GM18873 (cell line): ENCODE results near the gene OR13C3.
A peak's percentile ranks its signal among the peaks of the same experiment; 100 is the strongest.
"Not testable (repeated sequence)": the region's sequence is repeated elsewhere in the genome, so short reads cannot be mapped to it uniquely, and the experiment has no call there.

ENCODE experiments used
- ATAC-seq: cut with Tn5 transposase; IDR thresholded peaks from one replicate; pipeline ENCODE4 v1.9.1; 2021; ENCODE audit warnings: mild to moderate bottlenecking, moderate library complexity, moderate number of reproducible peaks; ENCODE audit not compliant: unreplicated experiment, low FRiP score

Gene OR13C3

DNA sequence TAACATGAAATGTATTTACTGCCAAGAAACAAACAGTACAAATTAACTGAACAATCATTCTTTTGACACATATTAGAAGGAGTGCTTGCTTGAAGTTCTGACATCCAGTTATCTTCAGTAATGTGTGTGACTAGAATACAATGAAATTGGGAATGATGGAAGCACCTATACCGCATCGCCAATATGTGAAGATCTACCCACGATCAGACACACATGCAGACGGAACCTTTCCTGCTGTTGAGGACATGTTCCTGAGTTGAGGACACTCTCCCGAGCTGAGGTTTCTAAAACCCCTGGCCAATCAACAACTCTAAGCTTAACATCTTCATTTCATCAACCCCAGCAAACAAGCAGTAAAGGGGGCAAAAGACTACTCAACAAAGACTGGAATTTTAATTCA, at the start of gene OR13C3:
Gene OR13C3, minus strand, starts transcription at position 101 of the 400 bp plus-strand sequence. CDS start 133 bp downstream, outside the sequence.
- no peak for ATAC-seq

DNA sequence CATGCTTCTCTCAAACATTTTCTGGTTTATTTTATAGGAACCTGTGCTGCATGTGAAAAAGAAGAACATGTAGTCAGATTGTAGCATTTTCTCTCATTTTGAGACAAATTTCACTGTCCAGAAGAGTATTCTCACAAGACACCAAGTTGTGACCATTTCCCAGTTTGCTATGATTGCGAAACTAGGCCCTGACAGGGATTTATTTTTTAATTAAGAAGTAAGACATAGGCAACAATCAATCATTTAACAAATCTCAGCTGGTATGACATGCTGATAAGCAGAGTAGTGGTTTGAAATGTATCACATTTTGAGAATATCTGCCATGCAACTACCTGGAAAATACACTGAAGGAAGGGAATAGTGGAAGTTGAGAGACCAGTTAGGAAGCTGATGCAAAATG, 43.9 kb upstream of the OR13C3 start:
- no peak for ATAC-seq

DNA sequence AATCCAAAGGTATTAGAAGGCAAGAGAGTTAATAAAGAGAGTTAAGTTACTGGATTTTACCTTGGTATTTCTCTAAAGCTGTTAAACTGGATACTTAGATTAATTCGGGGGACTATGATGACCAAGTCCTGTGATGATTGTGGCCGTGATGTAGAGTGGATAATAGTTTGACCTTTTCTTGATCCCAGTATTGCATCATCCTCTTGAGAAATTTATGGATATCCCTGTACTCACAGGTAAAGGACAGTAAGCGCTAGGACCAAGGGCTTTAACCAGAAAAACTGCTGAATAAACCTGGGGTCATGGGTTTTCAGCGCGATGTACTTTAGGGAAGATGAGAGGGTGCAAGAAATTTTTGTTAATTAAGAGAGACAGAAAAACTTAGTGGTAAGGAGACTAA, 40.6 kb upstream of the OR13C3 start:
- no peak for ATAC-seq

DNA sequence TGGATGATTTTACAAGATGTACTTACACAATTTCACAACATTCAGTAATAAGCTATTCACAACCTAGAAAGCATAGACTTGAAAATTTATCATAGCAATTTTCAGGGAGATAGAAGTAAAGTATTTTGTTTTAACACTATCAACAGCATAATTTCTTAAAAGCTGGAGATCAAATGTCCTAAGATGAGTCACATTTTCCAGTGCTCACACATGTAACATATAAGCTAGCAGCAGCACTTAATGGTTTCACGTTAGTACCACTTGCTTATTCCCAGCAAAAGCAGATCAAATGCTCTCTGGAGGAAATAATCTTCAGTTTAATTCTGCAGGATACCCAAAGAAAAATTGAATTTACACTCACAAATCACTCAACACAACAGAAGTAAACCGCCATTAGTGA, 38.8 kb upstream of the OR13C3 start:
- ATAC-seq = no peak

DNA sequence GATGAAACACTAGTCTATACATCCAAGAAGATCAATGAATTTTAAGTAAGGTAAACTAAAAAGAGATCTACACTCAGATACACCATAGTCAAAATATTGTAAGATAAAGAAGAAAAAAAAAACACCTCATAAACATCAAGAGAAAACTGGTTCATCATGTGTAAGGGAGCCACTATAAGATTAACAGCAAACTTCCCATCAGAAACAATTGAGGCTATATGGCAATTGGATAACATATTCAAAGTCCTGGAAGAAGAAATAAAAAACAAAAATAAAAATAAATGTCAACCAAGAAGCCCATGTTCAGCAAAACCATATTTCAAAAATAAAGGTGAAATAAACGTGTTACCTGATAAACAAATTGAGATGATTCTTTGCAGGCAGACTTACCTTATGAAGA, 36.0 kb upstream of the OR13C3 start:
- no peak for ATAC-seq

DNA sequence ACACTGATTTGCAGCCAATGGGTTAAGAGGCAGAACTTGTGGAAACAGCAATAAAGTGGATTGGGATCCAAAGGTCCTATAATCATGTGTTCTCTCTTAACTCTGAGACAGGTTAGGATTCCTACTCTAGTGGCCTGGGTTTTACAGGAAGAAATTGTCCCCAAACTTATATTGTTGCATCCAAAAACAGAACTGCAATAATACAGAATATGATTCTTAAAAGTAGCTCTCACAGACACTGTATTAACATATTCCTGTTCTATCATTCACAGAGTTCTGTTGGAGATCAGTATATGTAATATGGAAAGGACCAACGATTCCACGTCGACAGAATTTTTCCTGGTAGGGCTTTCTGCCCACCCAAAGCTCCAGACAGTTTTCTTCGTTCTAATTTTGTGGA, 32.2 kb upstream of the OR13C3 start, which contains the start of gene OR13C8:
Gene OR13C8, plus strand, starts transcription at position 301 of the 400 bp plus-strand sequence. Its CDS starts 0 bp downstream, at position 301.
- no peak for ATAC-seq

DNA sequence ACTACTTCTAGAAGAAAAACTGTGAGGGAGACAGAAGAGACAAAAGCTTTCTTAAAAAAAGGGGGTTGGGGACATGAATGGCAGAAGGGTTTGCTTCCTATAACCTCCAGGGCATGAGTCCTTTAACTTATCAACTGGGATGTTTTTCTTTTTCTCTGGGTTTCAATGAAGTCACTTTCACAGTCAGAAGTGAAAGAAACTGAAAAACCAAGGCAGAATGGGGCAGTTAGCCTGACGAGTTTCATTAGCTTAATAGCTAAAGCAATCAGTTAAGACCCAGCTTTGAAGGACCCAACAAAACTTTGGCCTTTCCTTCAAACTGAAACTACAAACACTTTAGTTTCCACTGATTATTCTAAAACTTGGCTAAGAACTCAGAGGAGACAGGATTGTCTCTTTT, 27.7 kb upstream of the OR13C3 start:
- no peak for ATAC-seq

DNA sequence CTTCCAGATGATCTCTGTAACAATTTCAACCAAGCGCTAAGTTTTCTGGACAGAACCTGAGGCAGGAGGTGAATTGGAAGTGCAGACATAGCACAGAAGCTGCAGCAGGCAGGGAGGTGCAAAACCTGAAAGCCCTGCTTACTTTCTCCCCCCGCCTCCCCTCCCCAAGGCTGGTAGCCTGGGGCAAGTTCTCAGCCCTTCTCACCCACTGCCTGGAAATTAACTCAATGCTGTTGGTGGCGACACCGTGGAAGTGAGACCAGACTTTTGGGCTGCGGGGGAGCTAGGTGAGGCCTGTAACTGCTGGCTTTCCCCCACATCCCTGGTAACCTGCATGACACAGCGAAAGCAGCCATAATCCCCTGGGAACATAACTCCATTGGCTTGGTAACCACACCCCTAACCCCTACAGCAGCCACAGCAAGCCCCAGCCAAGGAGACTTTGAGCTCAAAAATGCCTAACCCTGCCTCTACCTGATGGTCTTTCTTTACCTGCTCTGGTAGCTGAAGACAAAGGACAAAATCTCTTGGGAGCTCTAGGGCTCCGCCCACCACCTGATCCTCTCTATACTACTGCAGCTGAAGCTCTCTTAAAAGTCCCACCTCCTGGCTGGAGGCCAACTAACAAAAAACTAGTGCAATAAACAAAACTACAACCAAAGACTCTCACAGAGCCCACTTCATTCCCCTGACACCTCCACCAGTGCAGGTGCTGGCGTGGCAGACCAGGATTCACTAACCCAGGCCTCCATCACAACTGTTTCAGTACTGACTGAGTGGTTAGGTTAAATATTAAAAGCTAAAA, 20.4 kb upstream of the OR13C3 start:
- ATAC-seq = peak; percentile 43

DNA sequence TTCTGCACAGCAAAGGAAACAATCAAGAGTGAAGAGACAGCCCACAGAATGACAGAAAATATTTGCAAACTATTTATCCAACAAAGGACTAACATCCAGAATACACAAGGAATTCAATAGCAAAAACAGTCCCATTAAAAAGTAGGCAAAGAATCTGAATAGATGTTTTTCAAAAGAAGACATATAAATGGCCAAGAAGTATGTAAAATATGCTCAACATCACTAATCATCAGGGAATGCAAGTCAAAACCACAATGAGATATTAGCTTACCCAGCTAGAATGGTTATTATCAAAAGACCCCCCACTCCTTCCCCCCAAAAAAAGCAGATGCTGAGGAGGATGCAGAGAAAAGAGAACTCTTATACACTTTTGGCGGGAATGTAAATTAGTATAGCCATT, 18.9 kb upstream of the OR13C3 start:
- ATAC-seq = no peak

DNA sequence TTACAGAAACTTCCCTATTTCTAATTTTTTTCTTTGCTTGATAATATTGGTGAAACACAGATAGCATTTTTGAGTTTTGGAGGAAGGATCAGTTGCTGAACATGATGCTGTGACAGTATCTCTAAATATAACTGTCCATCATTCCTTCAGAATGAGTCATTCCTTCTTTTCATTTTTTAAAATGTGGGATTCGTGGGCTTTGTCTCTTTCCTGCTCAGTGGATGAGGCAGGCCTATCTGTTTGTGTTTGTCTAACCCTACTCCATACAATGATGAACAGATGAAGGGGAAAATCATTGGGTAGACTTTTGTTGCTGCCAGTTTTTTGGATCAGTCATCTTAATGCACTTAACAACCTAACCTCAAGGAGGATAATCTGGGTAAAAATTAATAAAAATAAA, 16.6 kb upstream of the OR13C3 start:
- no peak for ATAC-seq

DNA sequence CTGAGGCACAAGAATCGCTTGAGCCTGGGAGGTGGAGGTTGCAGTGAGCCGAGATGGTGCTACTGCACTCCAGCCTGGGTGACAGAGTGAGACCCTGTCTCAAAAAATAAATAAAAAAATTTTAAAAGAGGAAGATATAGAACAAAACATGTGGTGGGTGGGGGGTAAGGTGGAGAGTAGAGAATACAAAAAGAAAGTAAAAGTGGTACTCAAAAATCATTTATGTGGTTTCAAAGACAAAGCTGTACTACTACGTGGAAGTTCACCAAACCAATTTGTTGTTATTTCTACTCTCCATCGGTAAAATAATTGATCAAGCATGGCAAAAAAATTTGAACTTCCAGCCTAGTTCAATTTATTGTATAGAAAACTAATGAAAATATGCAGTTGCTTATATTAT, 8.0 kb upstream of the OR13C3 start:
- no peak for ATAC-seq

DNA sequence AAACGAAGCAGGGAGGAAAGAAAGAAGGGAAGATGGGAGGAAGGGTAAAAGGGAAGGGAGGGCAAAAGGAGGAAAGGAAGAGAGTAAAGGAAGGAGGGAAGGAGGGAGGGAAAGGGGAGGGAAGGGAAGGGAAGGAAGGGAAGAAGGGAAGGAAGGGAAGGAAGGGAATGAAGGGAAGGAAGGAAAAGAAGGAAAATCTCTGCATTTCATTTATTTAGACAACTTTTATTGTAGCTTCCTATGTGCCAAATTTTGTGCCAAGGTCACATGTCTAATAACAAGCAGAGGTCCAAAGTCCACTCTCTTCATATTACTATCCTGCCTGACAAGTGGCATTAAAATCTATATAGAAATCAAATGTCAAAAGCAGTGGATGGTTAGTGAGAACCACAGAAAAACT, 2.6 kb upstream of the OR13C3 start:
- ATAC-seq = no peak

DNA sequence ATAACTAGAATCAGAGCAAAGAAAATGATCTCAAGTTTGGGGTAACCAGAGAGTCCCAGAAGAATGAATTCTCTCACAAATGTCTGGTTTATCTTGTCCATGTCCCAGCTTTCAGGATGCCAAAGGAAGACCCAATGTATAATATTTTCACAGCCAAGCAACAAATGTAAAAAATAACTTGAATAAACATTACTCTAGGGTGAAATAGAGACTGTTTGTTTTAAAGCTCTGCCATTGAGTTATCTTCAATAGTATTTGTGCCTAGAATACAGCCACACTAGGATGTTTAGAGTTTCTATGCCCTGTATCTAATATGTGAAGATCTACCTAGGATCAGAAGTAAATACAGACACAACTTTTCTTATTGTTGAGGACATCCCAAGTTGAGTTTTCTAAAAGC, 9.5 kb downstream of the OR13C3 start, which contains the start of gene OR13C4:
Gene OR13C4, minus strand, starts transcription at position 101 of the 400 bp plus-strand sequence. Its CDS starts 0 bp downstream, at position 101.
- no peak for ATAC-seq

DNA sequence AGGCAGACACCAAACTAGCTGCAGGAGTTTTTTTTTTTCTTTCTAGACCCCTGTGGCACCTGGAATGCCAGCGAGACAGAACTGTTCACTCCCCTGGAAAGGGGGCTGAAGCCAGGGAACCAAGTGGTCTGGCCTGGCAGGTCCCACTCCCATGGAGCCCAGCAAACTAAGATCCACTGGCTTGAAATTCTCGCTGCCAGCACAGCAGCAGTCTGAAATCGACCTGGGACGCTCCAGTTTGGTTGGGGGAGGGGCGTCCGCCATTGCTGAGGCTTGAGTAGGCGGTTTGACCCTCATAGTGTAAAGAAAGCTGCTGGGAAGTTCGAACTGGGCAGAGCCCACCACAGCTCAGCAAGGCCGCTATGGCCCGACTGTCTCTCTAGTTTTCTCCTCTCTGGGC, 16.4 kb downstream of the OR13C3 start:
- not testable (repeated sequence) for ATAC-seq

DNA sequence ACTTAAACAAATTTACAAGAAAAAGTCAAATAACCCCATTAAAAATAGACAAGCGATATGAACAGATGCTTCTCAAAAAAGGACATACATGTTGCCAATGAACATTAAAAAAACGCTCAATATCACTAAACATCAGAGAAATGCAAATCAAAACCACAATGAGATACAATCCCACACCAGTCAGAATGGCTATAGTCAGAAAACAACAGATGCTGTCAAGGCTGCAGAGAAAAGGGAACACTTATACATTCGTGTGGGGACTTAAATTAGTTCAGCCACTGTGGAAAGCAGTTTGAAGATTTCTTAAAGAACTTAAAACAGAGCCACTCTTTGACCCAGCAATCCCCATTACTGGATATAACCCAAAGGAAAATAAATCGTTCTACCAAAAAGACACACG, 21.8 kb downstream of the OR13C3 start:
- ATAC-seq = no peak

DNA sequence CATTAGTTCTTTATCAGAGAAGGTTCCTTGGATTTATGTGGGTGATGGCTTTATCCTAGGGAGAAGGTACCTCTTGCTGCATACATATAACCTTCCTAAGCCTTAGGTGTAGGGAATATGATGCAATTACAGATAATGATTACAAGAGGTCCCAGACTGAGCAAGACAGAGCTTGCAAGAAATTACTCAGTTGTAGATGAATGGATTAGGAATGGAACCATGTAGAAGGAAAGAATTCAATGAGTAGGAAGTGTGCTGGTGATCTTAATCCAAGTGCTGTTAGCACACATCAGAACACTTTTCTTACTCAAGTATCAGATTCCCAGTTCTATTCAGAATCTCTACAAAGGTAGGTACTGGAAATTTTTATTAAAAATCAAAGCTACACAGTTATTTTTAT, 30.1 kb downstream of the OR13C3 start:
- ATAC-seq = no peak

DNA sequence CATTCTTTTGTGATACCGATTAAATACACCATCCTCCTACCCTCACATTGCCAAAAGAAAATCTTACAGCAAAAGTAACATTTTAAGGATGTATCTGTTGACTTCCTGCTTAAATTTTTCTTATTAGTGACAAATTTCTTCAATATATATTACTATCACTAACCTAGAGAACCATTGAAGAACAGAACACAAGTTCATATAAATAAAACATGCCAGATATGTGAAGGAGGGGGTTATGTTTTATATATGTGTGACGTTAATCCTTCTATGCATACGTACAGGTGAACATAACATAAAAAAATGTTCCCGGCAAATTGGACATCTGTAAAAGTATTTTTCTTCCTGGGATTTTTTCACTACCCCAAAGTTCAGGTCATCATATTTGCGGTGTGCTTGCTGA, 32.7 kb downstream of the OR13C3 start, which contains the start of gene OR13F1:
Gene OR13F1, plus strand, starts transcription at position 301 of the 400 bp plus-strand sequence. Its CDS starts 0 bp downstream, at position 301.
- ATAC-seq = no peak

DNA sequence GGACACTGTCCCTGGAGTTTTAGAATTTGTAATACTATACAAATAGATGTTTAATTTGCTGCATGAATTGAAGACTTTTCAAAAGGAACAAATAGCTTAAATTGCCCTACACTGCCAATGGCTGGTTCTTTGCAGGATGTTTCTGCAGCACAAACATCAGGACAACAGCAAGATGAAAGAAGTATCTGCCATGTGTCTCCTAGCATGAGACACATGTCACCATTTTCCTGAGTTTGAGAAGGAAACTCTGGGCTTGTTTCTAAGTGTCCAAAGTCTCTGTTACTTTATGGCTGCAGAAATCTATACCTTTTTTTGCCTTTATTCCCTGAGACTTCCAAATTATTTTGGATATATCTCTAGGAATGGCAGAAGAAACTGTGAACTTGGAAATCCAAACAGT, 33.2 kb downstream of the OR13C3 start:
- no peak for ATAC-seq

DNA sequence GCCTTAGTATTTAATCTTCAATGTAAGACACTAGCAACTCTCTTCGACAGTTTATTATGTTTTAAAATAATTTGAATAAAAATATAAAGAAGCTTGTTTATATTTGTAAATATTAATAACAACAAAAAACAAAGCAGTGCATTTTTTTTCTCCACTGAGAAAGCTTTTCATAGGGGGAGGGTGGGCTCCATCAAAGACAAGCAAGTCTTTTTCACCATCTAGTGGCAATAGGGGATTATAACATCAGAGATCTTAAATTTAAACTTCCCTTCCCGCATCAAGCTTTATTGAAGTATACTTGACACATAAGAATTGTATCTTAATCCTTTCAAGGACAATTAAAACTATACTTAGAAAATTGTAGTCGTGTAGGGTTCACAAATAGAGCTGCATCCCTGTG, 41.8 kb downstream of the OR13C3 start:
- no peak for ATAC-seq
